Endodermal cell (in vitro differentiated cells): ENCODE data around the gene SYCN. TPM values are rescaled to one million over a fixed set of nuclear protein-coding genes. Genes with fewer than 3 reads are reported as not detected.
"Not testable (repeated sequence)": the region's sequence is repeated elsewhere in the genome, so short reads cannot be mapped to it uniquely, and the experiment has no call there.

Source experiments
- DNase-seq: peaks from one replicate; pipeline ENCODE4 v3.0.0-alpha.2; 2017
- H3K27ac ChIP-seq: 2 replicates; pipeline ENCODE4 v1.5.1; 2013; ENCODE audit warnings: mild to moderate bottlenecking, low read depth, low read length, moderate library complexity
- H3K27me3 ChIP-seq: 2 replicates; pipeline ENCODE4 v1.6.1; 2013; ENCODE audit warnings: mild to moderate bottlenecking, low read length, moderate library complexity; ENCODE audit not compliant: insufficient read depth, control insufficient read depth, poor library complexity, severe bottlenecking
- H3K36me3 ChIP-seq: 2 replicates; pipeline ENCODE4 v1.7.0; 2013; ENCODE audit warnings: mild to moderate bottlenecking, low read length, moderate library complexity; ENCODE audit not compliant: control insufficient read depth, insufficient read depth
- H3K4me1 ChIP-seq: one replicate; pipeline ENCODE4 v1.7.0; 2013; ENCODE audit warnings: low read length; ENCODE audit not compliant: control insufficient read depth, insufficient read depth
- H3K4me3 ChIP-seq: 2 replicates; pipeline ENCODE4 v1.5.1; 2013; ENCODE audit warnings: mild to moderate bottlenecking, low read length, moderate library complexity
- H3K9ac ChIP-seq: 2 replicates; pipeline ENCODE4 v1.6.1; 2013; ENCODE audit warnings: mild to moderate bottlenecking, low read length, moderate library complexity; ENCODE audit not compliant: poor library complexity, severe bottlenecking; ENCODE audit errors: extremely low read depth
- H3K9me3 ChIP-seq: 2 replicates; pipeline ENCODE4 v1.6.1; 2013; ENCODE audit warnings: mild to moderate bottlenecking, low read length, moderate library complexity; ENCODE audit not compliant: control insufficient read depth
- H3K27ac Mint-ChIP-seq: 2 replicates; pipeline ENCODE4 v1.8.0; 2020; ENCODE audit warnings: mixed read lengths
- H3K27me3 Mint-ChIP-seq: 2 replicates; pipeline ENCODE4 v1.8.0; 2021; ENCODE audit warnings: mild to moderate bottlenecking, mixed read lengths; ENCODE audit not compliant: insufficient read depth
- H3K36me3 Mint-ChIP-seq: 2 replicates; pipeline ENCODE4 v1.8.0; 2020; ENCODE audit warnings: low read depth, mixed read lengths
- H3K4me1 Mint-ChIP-seq: 2 replicates; pipeline ENCODE4 v1.8.0; 2020; ENCODE audit warnings: mixed read lengths
- H3K4me3 Mint-ChIP-seq: 2 replicates; pipeline ENCODE4 v1.8.0; 2020; ENCODE audit warnings: mild to moderate bottlenecking, moderate library complexity, mixed read lengths
- H3K9me3 Mint-ChIP-seq: 2 replicates; pipeline ENCODE4 v1.8.0; 2020; ENCODE audit warnings: mild to moderate bottlenecking, mixed read lengths
- WGBS, 2 experiments: methylation state at CpG; one replicate each; pipeline versions ENCODE4 v1.1.5 to v1.1.7; 2013; ENCODE audit warnings: missing lambda C conversion rate in 2 of 2, mixed read lengths in 1 of 2; ENCODE audit not compliant: insufficient coverage in 1 of 2, insufficient read length in 1 of 2; 5-methylcytosine and 5-hydroxymethylcytosine counted together
- total RNA-seq, 2 donors: library from RNA; stranded (reverse); fragmentation: NEBNext Ultra II Directional in 1 of 2; extraction: Animal tissue kit (Norgen Biotek cat#: 25700) in 1 of 2; gene quantifications; 2 replicates in 1 of 2; 3 replicates in 1 of 2; pipeline ENCODE4 v1.2.1, GENCODE V29; 2021
- TF ChIP-seq, protein P1 (sequence below): fragments of 200-600 bp; sonication (generic); conservative IDR thresholded peaks from 2 replicates; pipeline ENCODE4 v1.5.0; 2021; ENCODE audit warnings: antibody characterized with exemption, mild to moderate bottlenecking

Gene SYCN
- total RNA-seq, 2 donors from 2014 or later: not detected

GRCh38 chr19:39218230-39219007, 14.4 kb upstream of the SYCN start:
- peaks cover 46% of the 10 kb centered on the region for H3K27me3 Mint-ChIP-seq
- H3K9me3 Mint-ChIP-seq: peaks cover 12% of the 10 kb centered on the region
- H3K4me1 ChIP-seq: no peaks in the 10 kb centered on the region
- H3K27me3 ChIP-seq: peaks cover 8% of the 10 kb centered on the region
- H3K9me3 ChIP-seq: peaks cover 5% of the 10 kb centered on the region
- TF ChIP-seq, protein P1, sequence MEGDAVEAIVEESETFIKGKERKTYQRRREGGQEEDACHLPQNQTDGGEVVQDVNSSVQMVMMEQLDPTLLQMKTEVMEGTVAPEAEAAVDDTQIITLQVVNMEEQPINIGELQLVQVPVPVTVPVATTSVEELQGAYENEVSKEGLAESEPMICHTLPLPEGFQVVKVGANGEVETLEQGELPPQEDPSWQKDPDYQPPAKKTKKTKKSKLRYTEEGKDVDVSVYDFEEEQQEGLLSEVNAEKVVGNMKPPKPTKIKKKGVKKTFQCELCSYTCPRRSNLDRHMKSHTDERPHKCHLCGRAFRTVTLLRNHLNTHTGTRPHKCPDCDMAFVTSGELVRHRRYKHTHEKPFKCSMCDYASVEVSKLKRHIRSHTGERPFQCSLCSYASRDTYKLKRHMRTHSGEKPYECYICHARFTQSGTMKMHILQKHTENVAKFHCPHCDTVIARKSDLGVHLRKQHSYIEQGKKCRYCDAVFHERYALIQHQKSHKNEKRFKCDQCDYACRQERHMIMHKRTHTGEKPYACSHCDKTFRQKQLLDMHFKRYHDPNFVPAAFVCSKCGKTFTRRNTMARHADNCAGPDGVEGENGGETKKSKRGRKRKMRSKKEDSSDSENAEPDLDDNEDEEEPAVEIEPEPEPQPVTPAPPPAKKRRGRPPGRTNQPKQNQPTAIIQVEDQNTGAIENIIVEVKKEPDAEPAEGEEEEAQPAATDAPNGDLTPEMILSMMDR: no peak
- no peaks in the 10 kb centered on the region for H3K36me3 Mint-ChIP-seq
- 81 to 87% methylated on average over 12 to 15 of the region's 15 CpGs for WGBS, 2 experiments
- H3K4me3 Mint-ChIP-seq: no peak overlapping the region
- H3K27ac Mint-ChIP-seq: no peak overlapping the region
- no peak overlapping the region for H3K9ac ChIP-seq
- H3K4me1 Mint-ChIP-seq: no peaks in the 10 kb centered on the region
- H3K4me3 ChIP-seq: no peak overlapping the region
- no peak overlapping the region for H3K27ac ChIP-seq
- DNase-seq: no peak
- no peaks in the 10 kb centered on the region for H3K36me3 ChIP-seq

GRCh38 chr19:39217094-39217493, 13.0 kb upstream of the SYCN start:
- H3K4me1 Mint-ChIP-seq: no peaks in the 10 kb centered on the region
- H3K27ac ChIP-seq: no peak overlapping the region
- no peaks in the 10 kb centered on the region for H3K36me3 Mint-ChIP-seq
- H3K9me3 ChIP-seq: peaks cover 5% of the 10 kb centered on the region
- H3K4me1 ChIP-seq: no peaks in the 10 kb centered on the region
- no peak overlapping the region for H3K4me3 Mint-ChIP-seq
- H3K27me3 Mint-ChIP-seq: peaks cover 40% of the 10 kb centered on the region
- H3K4me3 ChIP-seq: no peak overlapping the region
- no peak overlapping the region for H3K27ac Mint-ChIP-seq
- peaks cover 3% of the 10 kb centered on the region for H3K27me3 ChIP-seq
- WGBS, 2 experiments: 66 to 79% methylated on average over 5 of the region's 5 CpGs
- TF ChIP-seq, protein P1: no peak
- DNase-seq: no peak
- no peak overlapping the region for H3K9ac ChIP-seq
- no peaks in the 10 kb centered on the region for H3K36me3 ChIP-seq
- peaks cover 12% of the 10 kb centered on the region for H3K9me3 Mint-ChIP-seq

- H3K9me3 ChIP-seq, H3K9ac ChIP-seq, H3K36me3 Mint-ChIP-seq, H3K27me3 ChIP-seq, H3K36me3 ChIP-seq, H3K27ac ChIP-seq, DNase-seq, H3K4me1 ChIP-seq, H3K4me3 Mint-ChIP-seq, H3K27ac Mint-ChIP-seq, H3K4me3 ChIP-seq, H3K4me1 Mint-ChIP-seq: not testable (repeated sequence)
- peaks cover 12% of the 10 kb centered on the region for H3K9me3 Mint-ChIP-seq
- 78 to 95% methylated on average over 1 to 3 of the region's 3 CpGs for WGBS, 2 experiments
- H3K27me3 Mint-ChIP-seq: peaks cover 31% of the 10 kb centered on the region
Observed at GRCh38 chr19:39215323-39215722, 11.3 kb upstream of the SYCN start.
